Kidney (tissue), 14 donors: ENCODE measurements around the gene IRS2. TPM values are rescaled to one million over a fixed set of nuclear protein-coding genes. Genes with fewer than 3 reads are reported as not detected.

Experiments
- DNase-seq, 5 donors: peaks; one replicate each; pipeline ENCODE4 v3.0.0-alpha.2; 2013 to 2020
- FAIRE-seq: peaks from 2 replicates; lab custom pipeline; 2012; peaks lifted over from hg19 to GRCh38; lab: Jason Lieb, UNC
- H3K27ac ChIP-seq, 2 donors: one replicate each; pipeline ENCODE4 v1.7.0; 2013; ENCODE audit warnings: low read depth in 2 of 2, low read length in 2 of 2, inconsistent platforms in 1 of 2
- H3K27me3 ChIP-seq: one replicate; pipeline ENCODE4 v1.7.1; 2013; ENCODE audit warnings: low read length, inconsistent platforms; ENCODE audit not compliant: control insufficient read depth, insufficient read depth
- H3K36me3 ChIP-seq, 3 donors: one replicate each; pipeline versions ENCODE4 v1.7.0 to v1.7.1; 2013; ENCODE audit warnings: low read length in 3 of 3, control low read depth in 1 of 3, inconsistent platforms in 1 of 3; ENCODE audit not compliant: insufficient read depth in 3 of 3, control insufficient read depth in 2 of 3
- H3K4me1 ChIP-seq, 3 donors: one replicate each; pipeline versions ENCODE4 v1.7.0 to v1.7.1; 2013; ENCODE audit warnings: low read length in 3 of 3, inconsistent platforms in 1 of 3, low read depth in 1 of 3; ENCODE audit not compliant: control insufficient read depth in 2 of 3, insufficient read depth in 2 of 3
- H3K4me3 ChIP-seq, 3 donors: one replicate each; pipeline versions ENCODE4 v1.7.0 to v1.8.1; 2013; ENCODE audit warnings: low read length in 3 of 3, control low read depth in 1 of 3, inconsistent platforms in 1 of 3
- H3K9ac ChIP-seq, 3 donors: one replicate each; pipeline versions ENCODE4 v1.7.0 to v1.7.1; 2013; ENCODE audit warnings: low read length in 3 of 3, control low read depth in 1 of 3, inconsistent platforms in 1 of 3
- H3K9me3 ChIP-seq, 3 donors: one replicate each; pipeline versions ENCODE4 v1.7.0 to v1.7.1; 2013; ENCODE audit warnings: low read length in 3 of 3, control low read depth in 1 of 3, inconsistent platforms in 1 of 3; ENCODE audit not compliant: control insufficient read depth in 2 of 3, insufficient read depth in 1 of 3
- CTCF ChIP-seq: IDR thresholded peaks from 3 replicates; pipeline ENCODE4 v1.5.1; 2012; ENCODE audit warnings: mild to moderate bottlenecking, moderate library complexity, borderline replicate concordance; ENCODE audit not compliant: insufficient read depth; ENCODE audit errors: extremely low read depth
- intact Hi-C: fragments of 100-400 bp; cut with DNase I; formaldehyde crosslinking; loops from one replicate; pipeline ENCODE4 v1.11.1; 2022
- polyA plus RNA-seq: library from polyadenylated mRNA; stranded (reverse); fragments of 350-450 nt; fragmentation: Illumina TruSeq; extraction: RNeasy Lipid Tissue Mini Kit (QIAGEN cat#74804); gene quantifications from one replicate; pipeline ENCODE4 v1.2.3, GENCODE V29; 2014; ENCODE audit warnings: low read depth, low replicate concordance; ENCODE audit not compliant: insufficient read depth
- total RNA-seq: library from RNA; stranded (reverse); fragmentation: NEBNext Ultra II Directional; extraction: Animal tissue kit (Norgen Biotek cat#: 25700); gene quantifications from one replicate; pipeline ENCODE4 v1.2.1, GENCODE V29; 2021
- donor health status: control.
- donor health status: control.
- donor health status: control.
- donor health status: control.
- donor health status: control.
- donor health status: DM: yes; HTN: yes; CAD: no.
- donor health status: Normal renal cell carcinoma (clear cell type).

IRS2 gene
- total and polyA plus RNA-seq, 2 donors from 2014 or later, result 2.1 to 12.9 TPM

GRCh38 chr13:109706015-109706715 is 80.2 kb downstream of the IRS2 start:
- Histone ChIP-seq H3K27me3 (no peaks in the 10 kb centered on the region), H3K4me1 (no peaks in the 10 kb centered on the region), H3K9ac (no peak overlapping the region), H3K36me3 (no peaks in the 10 kb centered on the region), H3K4me3 (no peak overlapping the region), H3K27ac (no peak overlapping the region), H3K9me3 (no peaks in the 10 kb centered on the region)
- FAIRE-seq (no peak), DNase-seq (no peak)
- intact Hi-C loops, result no loop called here
- no peak for TF ChIP-seq CTCF

GRCh38 chr13:109704771-109705635 is 81.4 kb downstream of the IRS2 start:
- FAIRE-seq, result no peak
- intact Hi-C loops, result no loop called here
- no peaks in the 10 kb centered on the region for H3K4me1 ChIP-seq
- no peak overlapping the region for H3K9ac ChIP-seq
- H3K36me3 ChIP-seq, result no peaks in the 10 kb centered on the region
- peak overlapping the region in 1 of 2 donors; percentile 37 for H3K27ac ChIP-seq
- DNase-seq, result no peak
- H3K27me3 ChIP-seq, result no peaks in the 10 kb centered on the region
- no peak for TF ChIP-seq CTCF
- no peak overlapping the region for H3K4me3 ChIP-seq
- no peaks in the 10 kb centered on the region for H3K9me3 ChIP-seq

- no peak overlapping the region for H3K4me3 ChIP-seq
- no peaks in the 10 kb centered on the region for H3K27me3 ChIP-seq
- FAIRE-seq (peak; percentile 6), DNase-seq (no peak)
- no peaks in the 10 kb centered on the region for H3K4me1 ChIP-seq
- no peaks in the 10 kb centered on the region for H3K9me3 ChIP-seq
- no peak overlapping the region for H3K27ac ChIP-seq
- no peaks in the 10 kb centered on the region for H3K36me3 ChIP-seq
- TF ChIP-seq CTCF, result no peak
- intact Hi-C loops, result no loop called here
- H3K9ac ChIP-seq, result no peak overlapping the region
These were observed 83.1 kb downstream of the IRS2 start for GRCh38 chr13:109703250-109703649.
